Right cardiac atrium (tissue), 5 donors: Measurements from ENCODE around the gene CLEC4M. TPM values are rescaled to one million over a fixed set of nuclear protein-coding genes. Genes with fewer than 3 reads are reported as not detected.

ENCODE experiments used
- ATAC-seq, 2 donors: fragments of 200-7000 bp; cut with Tn5 transposase; one replicate each; pipeline versions ENCODE4 v1.8.0 to v1.9.1; 2020; ENCODE audit warnings: moderate library complexity in 2 of 2, mild to moderate bottlenecking in 1 of 2
- DNase-seq, 3 donors: peaks; one replicate each; pipeline ENCODE4 v3.0.0-alpha.2; 2020
- H3K27ac ChIP-seq: one replicate; pipeline ENCODE4 v1.5.1; 2013; ENCODE audit warnings: mild to moderate bottlenecking, low read length, control low read depth, moderate library complexity
- H3K27me3 ChIP-seq: one replicate; pipeline ENCODE4 v1.6.1; 2013; ENCODE audit not compliant: control insufficient read depth, insufficient read depth
- H3K4me1 ChIP-seq: one replicate; pipeline ENCODE4 v1.6.1; 2013; ENCODE audit warnings: low read length; ENCODE audit not compliant: control insufficient read depth, insufficient read depth
- H3K4me3 ChIP-seq: one replicate; pipeline ENCODE4 v1.5.1; 2013; ENCODE audit warnings: low read length, control low read depth
- H3K9me3 ChIP-seq: one replicate; pipeline ENCODE4 v1.6.1; 2013; ENCODE audit warnings: low read length; ENCODE audit not compliant: control insufficient read depth
- WGBS: extraction: QIAGEN DNeasy Blood & Tissue Kit; methylation state at CpG from one replicate; pipeline ENCODE4 v1.1.7; 2013; 5-methylcytosine and 5-hydroxymethylcytosine counted together
- intact Hi-C, 4 donors: fragments of 100-400 bp; cut with DNase I; formaldehyde crosslinking; loops; one replicate each; pipeline versions ENCODE4 v1.11.0 to v1.14.0; 2022 to 2023
- polyA plus RNA-seq: library from polyadenylated mRNA; stranded (reverse); fragments of 200-250 nt; gene quantifications from one replicate; pipeline ENCODE4 v1.2.3, GENCODE V29; 2013
- total RNA-seq, 4 donors: library from RNA; stranded (reverse); fragmentation: NEBNext Ultra II Directional; extraction: Animal tissue kit (Norgen Biotek cat#: 25700); gene quantifications; one replicate each; pipeline ENCODE4 v1.2.1, GENCODE V29; 2021
- donor health status: healthy with polysubstance abuse.
- donor health status: DM: no; HTN: yes; CAD: no.
- donor health status: DM: no; HTN: no; CAD: no.
- donor health status: DM: no; HTN: yes; CAD: no; lungs with severe emphysema.
- donor health status: DM: yes; HTN: yes; CAD: no.

CLEC4M gene
- total and polyA plus RNA-seq, 5 donors: not detected

- 67% methylated on average over 5 of the region's 5 CpGs for whole genome bisulfite sequencing
- ATAC-seq: no peak
Observed at GRCh38 chr19:7778081-7778480, 15.0 kb downstream of the CLEC4M start.

GRCh38 chr19:7779631-7780486 is 16.8 kb downstream of the CLEC4M start:
- no peak for ATAC-seq
- 70% methylated on average over 26 of the region's 26 CpGs for whole genome bisulfite sequencing
- Histone ChIP-seq H3K4me3 (no peak overlapping the region), H3K4me1 (no peaks in the 10 kb centered on the region), H3K9me3 (no peaks in the 10 kb centered on the region), H3K27me3 (no peaks in the 10 kb centered on the region), H3K27ac (no peak overlapping the region)
- no peak for DNase-seq
- intact Hi-C loops: no loop called here

More at GRCh38 chr19:7778081-7778480, 15.0 kb downstream of the CLEC4M start:
- no peaks in the 10 kb centered on the region for H3K4me1 ChIP-seq
- H3K9me3 ChIP-seq: no peaks in the 10 kb centered on the region
- DNase-seq: no peak
- H3K4me3 ChIP-seq: no peak overlapping the region
- H3K27ac ChIP-seq: no peak overlapping the region
- intact Hi-C loops: no loop called here
- H3K27me3 ChIP-seq: no peaks in the 10 kb centered on the region

DNA sequence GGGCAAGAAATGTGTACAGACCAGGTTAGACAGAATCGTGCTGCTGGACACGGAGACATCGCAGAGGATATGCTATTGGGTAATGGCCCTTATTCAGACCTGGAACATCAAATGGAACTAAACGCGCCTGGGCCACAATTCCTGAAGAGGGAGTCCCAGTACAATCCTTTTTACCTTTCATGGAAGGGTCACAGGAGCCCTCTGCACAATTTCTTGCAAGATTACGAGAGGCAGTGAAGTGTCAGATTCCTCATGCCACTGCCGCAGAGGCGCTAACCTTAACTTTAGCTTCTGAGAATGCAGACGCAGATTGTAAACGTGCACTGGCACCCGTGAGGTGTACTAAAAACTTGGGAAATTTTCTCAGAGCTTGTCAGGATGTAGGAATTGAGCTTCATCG is 18.1 kb downstream of the CLEC4M start:
- WGBS: 36% methylated on average over 12 of the region's 12 CpGs
- Histone ChIP-seq H3K4me3 (no peak overlapping the region), H3K27me3 (no peaks in the 10 kb centered on the region), H3K27ac (no peak overlapping the region), H3K4me1 (no peaks in the 10 kb centered on the region), H3K9me3 (no peaks in the 10 kb centered on the region)
- intact Hi-C loops: no loop called here
- ATAC-seq (no peak), DNase-seq (no peak)

DNA sequence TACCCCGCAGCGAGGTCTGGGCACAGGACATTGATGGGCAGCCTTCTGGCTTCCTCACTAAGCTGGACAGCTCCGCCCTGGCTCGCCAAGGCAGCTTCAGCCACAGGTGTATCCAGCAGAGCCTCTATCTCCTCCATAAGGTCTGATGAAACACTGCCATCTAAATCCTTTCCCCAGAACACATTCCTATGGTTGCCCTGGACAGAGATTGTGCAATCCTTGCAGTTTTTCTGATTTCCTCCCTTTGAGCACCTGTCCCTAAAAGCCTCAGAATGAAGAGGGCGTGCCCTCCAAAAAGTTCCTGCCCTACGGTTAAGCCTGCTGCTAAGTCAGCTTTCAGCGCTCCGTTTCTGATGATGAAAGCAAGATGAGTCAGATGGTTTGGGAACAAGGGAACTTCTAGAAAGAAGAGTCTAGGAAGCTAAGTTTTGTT is 21.0 kb downstream of the CLEC4M start:
- H3K27me3 ChIP-seq: no peaks in the 10 kb centered on the region
- no peak for ATAC-seq
- no peak for DNase-seq

GRCh38 chr19:7784856-7785255 is 21.8 kb downstream of the CLEC4M start:
- intact Hi-C loops: no loop called here
- Histone ChIP-seq H3K4me1 (no peaks in the 10 kb centered on the region), H3K27me3 (no peaks in the 10 kb centered on the region), H3K27ac (no peak overlapping the region), H3K4me3 (no peak overlapping the region), H3K9me3 (no peaks in the 10 kb centered on the region)
- ATAC-seq (no peak), DNase-seq (no peak)

More for the DNA sequence above, 21.0 kb downstream of the CLEC4M start:
- Histone ChIP-seq H3K27ac (no peak overlapping the region), H3K4me1 (no peaks in the 10 kb centered on the region), H3K9me3 (no peaks in the 10 kb centered on the region), H3K4me3 (no peak overlapping the region)
- intact Hi-C loops: no loop called here
- WGBS: 26% methylated on average over 8 of the region's 8 CpGs

GRCh38 chr19:7787141-7787540 is 24.1 kb downstream of the CLEC4M start:
- Histone ChIP-seq H3K4me1 (no peaks in the 10 kb centered on the region), H3K27me3 (no peaks in the 10 kb centered on the region), H3K4me3 (no peak overlapping the region), H3K27ac (no peak overlapping the region), H3K9me3 (no peaks in the 10 kb centered on the region)
- peak in 1 of 3 donors; percentile 32 for DNase-seq
- peak; percentile 55 to 59 for ATAC-seq
- intact Hi-C loops: no loop called here
- WGBS: 16% methylated on average over 10 of the region's 10 CpGs

- H3K9me3 ChIP-seq: no peaks in the 10 kb centered on the region
- DNase-seq (no peak), ATAC-seq (peak; percentile 8 to 28)
- H3K27me3 ChIP-seq: no peaks in the 10 kb centered on the region
- H3K27ac ChIP-seq: no peak overlapping the region
- intact Hi-C loops: no loop called here
- H3K4me3 ChIP-seq: no peak overlapping the region
- H3K4me1 ChIP-seq: no peaks in the 10 kb centered on the region
- WGBS: 12% methylated on average over 22 of the region's 22 CpGs
Observed at GRCh38 chr19:7787602-7788177, 24.6 kb downstream of the CLEC4M start.

DNA sequence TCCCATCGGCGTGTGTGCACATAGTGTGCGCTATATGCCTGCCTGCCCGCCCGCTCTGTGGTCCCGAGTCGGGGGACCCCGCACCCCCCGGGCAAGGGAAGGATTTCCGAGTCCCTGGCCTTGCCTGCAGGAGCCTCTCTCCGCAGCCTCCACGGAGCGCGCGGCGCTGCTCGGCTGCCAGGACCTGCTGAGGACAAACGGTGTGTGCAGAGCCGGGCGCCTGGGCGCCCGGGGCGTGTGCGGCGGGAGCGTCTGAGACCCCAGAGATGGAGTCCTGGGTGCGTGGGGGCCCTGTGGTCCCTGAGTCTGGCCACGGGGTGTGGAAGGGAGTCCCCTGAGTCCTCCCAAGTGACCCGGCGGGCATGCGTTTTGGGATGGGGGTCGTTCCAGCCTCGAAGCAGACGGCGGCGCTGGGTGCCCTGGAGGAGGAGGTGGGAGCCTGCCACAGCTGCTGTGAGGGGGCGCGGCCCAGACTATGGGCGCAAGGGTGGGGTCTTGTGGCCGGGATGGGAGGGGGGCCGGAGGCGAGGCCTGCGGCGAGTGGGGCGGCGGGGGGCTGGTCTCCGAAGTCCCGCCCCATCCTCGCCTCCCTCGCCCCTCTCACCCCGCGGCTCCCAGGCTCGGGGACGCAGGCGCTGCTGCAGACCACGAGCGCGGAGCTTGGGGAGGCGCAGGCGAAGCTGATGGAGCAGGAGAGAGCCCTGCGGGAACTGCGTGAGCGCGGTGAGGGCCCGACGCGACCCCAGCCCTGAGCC is 25.3 kb downstream of the CLEC4M start:
- ATAC-seq (peak in 1 of 2 donors; percentile 17), DNase-seq (no peak)
- 2% methylated on average over 67 of the region's 67 CpGs for WGBS
- H3K27ac ChIP-seq: no peak overlapping the region
- H3K4me3 ChIP-seq: no peak overlapping the region
- H3K9me3 ChIP-seq: no peaks in the 10 kb centered on the region
- H3K4me1 ChIP-seq: no peaks in the 10 kb centered on the region
- no peaks in the 10 kb centered on the region for H3K27me3 ChIP-seq
- intact Hi-C loops: no loop called here

GRCh38 chr19:7788933-7789323 is 25.9 kb downstream of the CLEC4M start:
- H3K27ac ChIP-seq: no peak overlapping the region
- no peaks in the 10 kb centered on the region for H3K27me3 ChIP-seq
- intact Hi-C loops: no loop called here
- no peak for DNase-seq
- no peak for ATAC-seq
- H3K9me3 ChIP-seq: no peaks in the 10 kb centered on the region
- no peaks in the 10 kb centered on the region for H3K4me1 ChIP-seq
- H3K4me3 ChIP-seq: no peak overlapping the region
- 3% methylated on average over 23 of the region's 23 CpGs for WGBS

GRCh38 chr19:7789447-7789846 is 26.4 kb downstream of the CLEC4M start:
- no peak for DNase-seq
- no peak overlapping the region for H3K27ac ChIP-seq
- H3K27me3 ChIP-seq: no peaks in the 10 kb centered on the region
- ATAC-seq: no peak
- H3K4me3 ChIP-seq: no peak overlapping the region
- no peaks in the 10 kb centered on the region for H3K4me1 ChIP-seq
- no peaks in the 10 kb centered on the region for H3K9me3 ChIP-seq
- intact Hi-C loops: no loop called here
- 7% methylated on average over 31 of the region's 31 CpGs for WGBS

- no peak overlapping the region for H3K4me3 ChIP-seq
- H3K9me3 ChIP-seq: no peaks in the 10 kb centered on the region
- 87% methylated on average over 14 of the region's 14 CpGs for WGBS
- DNase-seq (no peak), ATAC-seq (no peak)
- intact Hi-C loops: loop anchor here in 2 of 4 donors (10.0 kb wide), 2 partner anchors 216 to 436 kb away; no protein-coding TSS in a partner anchor
- H3K27me3 ChIP-seq: no peaks in the 10 kb centered on the region
- H3K4me1 ChIP-seq: no peaks in the 10 kb centered on the region
- no peak overlapping the region for H3K27ac ChIP-seq
Observed at GRCh38 chr19:7790416-7790815, 27.4 kb downstream of the CLEC4M start.
